Upper lobe of left lung (tissue), 6 donors: ENCODE results near the gene ARL14. TPM values are rescaled to one million over a fixed set of nuclear protein-coding genes. Genes with fewer than 3 reads are reported as not detected.
A peak's percentile ranks its signal among the peaks of the same experiment; 100 is the strongest.

ENCODE experiments used
- ATAC-seq, 2 donors: fragments of 200-7000 bp; cut with Tn5 transposase; one replicate each; pipeline ENCODE4 v1.9.1; 2022; ENCODE audit warnings: mild to moderate bottlenecking in 2 of 2, moderate library complexity in 2 of 2; ENCODE audit not compliant: low FRiP score in 2 of 2
- DNase-seq, 2 donors: peaks; one replicate each; pipeline ENCODE4 v3.0.0-alpha.2; 2019 to 2020
- H3K27ac ChIP-seq, 4 donors: fragments of 200-600 bp; sonication (generic); one replicate each; pipeline ENCODE4 v1.5.1; 2016 to 2019
- H3K27me3 ChIP-seq, 4 donors: fragments of 200-600 bp; sonication (generic); one replicate each; pipeline ENCODE4 v1.5.1; 2017 to 2019
- H3K36me3 ChIP-seq, 4 donors: fragments of 200-600 bp; sonication (generic); one replicate each; pipeline ENCODE4 v1.5.1; 2016 to 2019
- H3K4me1 ChIP-seq, 4 donors: fragments of 200-600 bp; sonication (generic); one replicate each; pipeline ENCODE4 v1.5.1; 2018 to 2019
- H3K4me3 ChIP-seq, 4 donors: fragments of 200-600 bp; sonication (generic); one replicate each; pipeline ENCODE4 v1.5.1; 2017 to 2019; ENCODE audit warnings: mild to moderate bottlenecking in 2 of 4, moderate library complexity in 1 of 4
- H3K9me3 ChIP-seq, 4 donors: fragments of 200-600 bp; sonication (generic); one replicate each; pipeline ENCODE4 v1.5.1; 2018 to 2019
- CTCF ChIP-seq, 6 experiments: fragments of 450-650 bp in 4 of 6; fragments of 200-600 bp in 2 of 6; sonication (generic) in 2 of 6; IDR thresholded peaks; one replicate each; pipeline ENCODE4 v1.5.1; 2016 to 2019; ENCODE audit warnings: antibody characterized with exemption in 6 of 6
- EP300 ChIP-seq, 4 donors: sonication (generic); formaldehyde crosslinking; IDR thresholded peaks; one replicate each; pipeline ENCODE4 v1.5.1; 2017; ENCODE audit warnings: antibody characterized with exemption in 4 of 4, control low read depth in 2 of 4
- POLR2A ChIP-seq, 4 donors: fragments of 450-650 bp; IDR thresholded peaks; one replicate each; pipeline ENCODE4 v1.5.1; 2016 to 2017; ENCODE audit warnings: antibody characterized with exemption in 4 of 4, mild to moderate bottlenecking in 2 of 4
- POLR2AphosphoS5 ChIP-seq, 2 donors: sonication (generic); formaldehyde crosslinking; IDR thresholded peaks; one replicate each; pipeline ENCODE4 v1.5.1; 2017; ENCODE audit warnings: antibody characterized with exemption in 2 of 2
- WGBS, 2 donors: methylation state at CpG; one replicate each; pipeline ENCODE4 v1.1.5; 2017 to 2018; 5-methylcytosine and 5-hydroxymethylcytosine counted together
- total RNA-seq, 6 donors: library from RNA; depleted of rRNA in 4 of 6; stranded (reverse); fragments of >200 nt in 4 of 6; gene quantifications; one replicate each; pipeline versions ENCODE4 v1.1.0 to v1.2.1, GENCODE V29; 2016 to 2021
- donor health status: DM: no; HTN: no; CAD: no; lungs with moderate emphysema.
- donor health status: DM: no; HTN: yes; CAD: no; lungs with severe emphysema.

Gene ARL14
- total RNA-seq, 6 donors from 2014 or later, result not detected

GRCh38 chr3:160693191-160693590 is 16.2 kb downstream of the ARL14 start:
- TF ChIP-seq POLR2AphosphoS5 (IDR thresholded peaks at IDR 0.05) (no peak), EP300 (IDR thresholded peaks at IDR 0.05) (no peak), POLR2A (IDR thresholded peaks at IDR 0.05) (no peak), CTCF (IDR thresholded peaks at IDR 0.05) (no peak)
- ATAC-seq (no peak), DNase-seq (no peak)
- Histone ChIP-seq H3K4me1 (no peaks in the 10 kb centered on the region), H3K27me3 (no peaks in the 10 kb centered on the region), H3K9me3 (no peaks in the 10 kb centered on the region), H3K27ac (no peak overlapping the region), H3K36me3 (no peaks in the 10 kb centered on the region), H3K4me3 (no peak overlapping the region)
- 41 to 66% methylated on average over 2 of the region's 2 CpGs for WGBS, 2 donors

GRCh38 chr3:160694345-160694744 is 17.4 kb downstream of the ARL14 start:
- H3K36me3 ChIP-seq, result no peaks in the 10 kb centered on the region
- no peaks in the 10 kb centered on the region for H3K9me3 ChIP-seq
- 88 to 92% methylated on average over 3 of the region's 3 CpGs for WGBS, 2 donors
- H3K4me1 ChIP-seq, result no peaks in the 10 kb centered on the region
- TF ChIP-seq POLR2AphosphoS5 (IDR thresholded peaks at IDR 0.05) (no peak), POLR2A (IDR thresholded peaks at IDR 0.05) (no peak), CTCF (IDR thresholded peaks at IDR 0.05) (no peak), EP300 (IDR thresholded peaks at IDR 0.05) (no peak)
- no peak overlapping the region for H3K27ac ChIP-seq
- ATAC-seq, result no peak
- no peak for DNase-seq
- no peaks in the 10 kb centered on the region for H3K27me3 ChIP-seq
- H3K4me3 ChIP-seq, result no peak overlapping the region

- Histone ChIP-seq H3K4me3 (no peak overlapping the region), H3K4me1 (no peaks in the 10 kb centered on the region), H3K36me3 (no peaks in the 10 kb centered on the region), H3K9me3 (no peaks in the 10 kb centered on the region), H3K27ac (no peak overlapping the region), H3K27me3 (no peaks in the 10 kb centered on the region)
- ATAC-seq (peak; percentile 10 to 53), DNase-seq (peak in 1 of 2 donors; percentile 32)
- WGBS, 2 donors, result 87 to 90% methylated on average over 5 to 8 of the region's 8 CpGs
- TF ChIP-seq CTCF (IDR thresholded peaks at IDR 0.05), result no peak
- no peak for TF ChIP-seq EP300 (IDR thresholded peaks at IDR 0.05)
- TF ChIP-seq POLR2A (IDR thresholded peaks at IDR 0.05), result no peak
- no peak for TF ChIP-seq POLR2AphosphoS5 (IDR thresholded peaks at IDR 0.05)
These were observed 18.0 kb downstream of the ARL14 start for GRCh38 chr3:160695003-160695402.

GRCh38 chr3:160695915-160696327 is 19.0 kb downstream of the ARL14 start:
- WGBS, 2 donors, result 73 to 79% methylated on average over 2 of the region's 2 CpGs
- Histone ChIP-seq H3K27ac (no peak overlapping the region), H3K36me3 (no peaks in the 10 kb centered on the region), H3K4me3 (no peak overlapping the region), H3K9me3 (no peaks in the 10 kb centered on the region), H3K4me1 (no peaks in the 10 kb centered on the region), H3K27me3 (no peaks in the 10 kb centered on the region)
- ATAC-seq (no peak), DNase-seq (no peak)
- no peak for TF ChIP-seq POLR2A (IDR thresholded peaks at IDR 0.05)
- TF ChIP-seq EP300 (IDR thresholded peaks at IDR 0.05), result no peak
- TF ChIP-seq POLR2AphosphoS5 (IDR thresholded peaks at IDR 0.05), result no peak
- TF ChIP-seq CTCF (IDR thresholded peaks at IDR 0.05), result no peak

GRCh38 chr3:160697637-160698380 is 20.8 kb downstream of the ARL14 start:
- no peaks in the 10 kb centered on the region for H3K9me3 ChIP-seq
- H3K4me3 ChIP-seq, result no peak overlapping the region
- no peaks in the 10 kb centered on the region for H3K4me1 ChIP-seq
- ATAC-seq (no peak), DNase-seq (no peak)
- H3K36me3 ChIP-seq, result no peaks in the 10 kb centered on the region
- no peaks in the 10 kb centered on the region for H3K27me3 ChIP-seq
- WGBS, 2 donors, result 96 to 100% methylated on average over 1 of the region's 1 CpG
- no peak for TF ChIP-seq CTCF (IDR thresholded peaks at IDR 0.05)
- no peak for TF ChIP-seq POLR2A (IDR thresholded peaks at IDR 0.05)
- no peak for TF ChIP-seq EP300 (IDR thresholded peaks at IDR 0.05)
- TF ChIP-seq POLR2AphosphoS5 (IDR thresholded peaks at IDR 0.05), result no peak
- H3K27ac ChIP-seq, result no peak overlapping the region
